H1 (cell line): Measurements from ENCODE around the gene DNAH10. TPM values are rescaled to one million over a fixed set of nuclear protein-coding genes. Genes with fewer than 3 reads are reported as not detected.

Source experiments
- CTCF ChIA-PET: fragments of 300-600 bp; sonication (Branson Sonifier 250); formaldehyde crosslinking; loops from one replicate; lab custom pipeline; 2021; ENCODE audit not compliant: partially characterized antibody; lab: Charles Lee
- POLR2A ChIA-PET: fragments of 300-600 bp; sonication (Branson Sonifier 250); formaldehyde crosslinking; loops from one replicate; lab custom pipeline; 2021; ENCODE audit warnings: inconsistent platforms; ENCODE audit not compliant: partially characterized antibody; lab: Charles Lee
- DNase-seq, 2 experiments: peaks; one replicate each; pipeline versions ENCODE4 v3.0.0 to v3.0.0-alpha.2; 2010 to 2022; ENCODE audit warnings: low spot score in 2 of 2, low read depth in 1 of 2, mixed read lengths in 1 of 2
- FAIRE-seq: peaks from 2 replicates; lab custom pipeline; 2011; peaks lifted over from hg19 to GRCh38; lab: Jason Lieb, UNC
- H2AFZ ChIP-seq: 2 replicates; pipeline ENCODE4 v1.8.1; 2012; ENCODE audit warnings: low read length, inconsistent platforms
- H2AK5ac ChIP-seq: 2 replicates; pipeline ENCODE4 v1.6.1; 2013; ENCODE audit warnings: low read depth, low read length
- H2BK120ac ChIP-seq: replicated peaks from 2 replicates; pipeline ENCODE3; 2013; ENCODE audit warnings: low read depth, low read length, inconsistent platforms
- H2BK12ac ChIP-seq: 2 replicates; pipeline ENCODE4 v1.6.1; 2013; ENCODE audit warnings: low read depth, low read length
- H2BK15ac ChIP-seq: 2 replicates; pipeline ENCODE4 v1.6.1; 2013; ENCODE audit warnings: low read length
- H2BK20ac ChIP-seq: 2 replicates; pipeline ENCODE4 v1.6.1; 2013; ENCODE audit warnings: low read length
- H2BK5ac ChIP-seq: 2 replicates; pipeline ENCODE4 v1.6.1; 2013; ENCODE audit warnings: low read depth, low read length
- H3K14ac ChIP-seq: 2 replicates; pipeline ENCODE4 v1.6.1; 2013; ENCODE audit warnings: inconsistent platforms; ENCODE audit not compliant: insufficient read length
- H3K18ac ChIP-seq: 2 replicates; pipeline ENCODE4 v1.6.1; 2013; ENCODE audit warnings: low read length; ENCODE audit errors: extremely low read depth
- H3K23ac ChIP-seq: 2 replicates; pipeline ENCODE4 v1.6.1; 2013; ENCODE audit warnings: inconsistent platforms; ENCODE audit not compliant: insufficient read length
- H3K23me2 ChIP-seq: 2 replicates; pipeline ENCODE4 v1.6.1; 2013; ENCODE audit warnings: low read depth, low read length
- H3K27ac ChIP-seq: 2 replicates; pipeline ENCODE4 v1.6.1; 2011; ENCODE audit warnings: low read depth, low read length, inconsistent platforms
- H3K27me3 ChIP-seq, 4 experiments: replicated peaks in 1 of 4; 1 replicate in 1 of 4; 2 replicates in 3 of 4; pipeline versions ENCODE4 v1.6.1 to v1.8.1; 2011 to 2013; ENCODE audit warnings: low read length in 3 of 4, mild to moderate bottlenecking in 3 of 4, inconsistent platforms in 2 of 4, mixed read lengths in 2 of 4, moderate library complexity in 1 of 4; ENCODE audit not compliant: control insufficient read depth in 3 of 4, insufficient read depth in 3 of 4; ENCODE audit errors: extremely low read depth in 1 of 4
- H3K36me3 ChIP-seq, 4 experiments: 2 replicates each; pipeline versions ENCODE4 v1.6.1 to v1.8.1; 2011 to 2013; ENCODE audit warnings: mild to moderate bottlenecking in 4 of 4, low read length in 3 of 4, moderate library complexity in 2 of 4, control low read depth in 1 of 4, inconsistent platforms in 1 of 4; ENCODE audit not compliant: insufficient read depth in 4 of 4, control insufficient read depth in 2 of 4
- H3K4ac ChIP-seq: replicated peaks from 2 replicates; pipeline ENCODE3; 2013; ENCODE audit warnings: low read length, low read depth, mixed read lengths, inconsistent platforms; ENCODE audit not compliant: insufficient read length
- H3K4me1 ChIP-seq, 4 experiments: replicated peaks in 1 of 4; 1 replicate in 1 of 4; 2 replicates in 3 of 4; pipeline versions ENCODE4 v1.6.1 to v1.8.1; 2011 to 2013; ENCODE audit warnings: low read length in 3 of 4, inconsistent platforms in 2 of 4, mixed read lengths in 1 of 4; ENCODE audit not compliant: insufficient read depth in 4 of 4, control insufficient read depth in 3 of 4
- H3K4me2 ChIP-seq, 2 experiments: 2 replicates each; pipeline versions ENCODE4 v1.6.1 to v1.8.1; 2011 to 2013; ENCODE audit warnings: low read depth in 2 of 2, low read length in 2 of 2, control low read depth in 1 of 2, inconsistent platforms in 1 of 2, mild to moderate bottlenecking in 1 of 2; ENCODE audit not compliant: insufficient read depth in 1 of 2
- H3K4me3 ChIP-seq, 4 experiments: fragments of 200-600, 300-600 bp in 1 of 4; sonication (generic), shearing (Covaris generic), sonication (Bioruptor Twin) in 1 of 4; 2 replicates each; pipeline versions ENCODE4 v1.5.1 to v1.8.1; 2011 to 2016; ENCODE audit warnings: low read length in 4 of 4, low read depth in 3 of 4, control low read depth in 2 of 4, inconsistent platforms in 2 of 4, mild to moderate bottlenecking in 2 of 4, mixed read lengths in 1 of 4, moderate library complexity in 1 of 4; ENCODE audit not compliant: insufficient read depth in 2 of 4; ENCODE audit errors: extremely low read depth in 1 of 4
- H3K56ac ChIP-seq: replicated peaks from 2 replicates; pipeline ENCODE3; 2013; ENCODE audit warnings: low read depth, mild to moderate bottlenecking, mixed read lengths, low read length, inconsistent platforms; ENCODE audit not compliant: insufficient read length
- H3K79me1 ChIP-seq: 2 replicates; pipeline ENCODE4 v1.6.1; 2013; ENCODE audit warnings: low read depth, low read length, control low read depth
- H3K79me2 ChIP-seq, 2 experiments: 2 replicates each; pipeline versions ENCODE4 v1.6.1 to v1.8.1; 2012 to 2013; ENCODE audit warnings: low read length in 2 of 2, mild to moderate bottlenecking in 2 of 2, inconsistent platforms in 1 of 2; ENCODE audit not compliant: insufficient read depth in 2 of 2, control insufficient read depth in 1 of 2
- H3K9ac ChIP-seq, 4 experiments: replicated peaks in 1 of 4; 1 replicate in 1 of 4; 2 replicates in 3 of 4; pipeline versions ENCODE4 v1.6.1 to v1.8.1; 2011 to 2013; ENCODE audit warnings: low read depth in 3 of 4, low read length in 3 of 4, control low read depth in 2 of 4, mild to moderate bottlenecking in 2 of 4, moderate library complexity in 2 of 4, inconsistent platforms in 1 of 4; ENCODE audit errors: extremely low read depth in 1 of 4
- H3K9me3 ChIP-seq, 2 experiments: 2 replicates each; pipeline versions ENCODE4 v1.6.1 to v1.8.1; 2012 to 2013; ENCODE audit warnings: mild to moderate bottlenecking in 2 of 2, moderate library complexity in 2 of 2, control low read depth in 1 of 2, inconsistent platforms in 1 of 2, low read depth in 1 of 2, low read length in 1 of 2, mixed read lengths in 1 of 2; ENCODE audit not compliant: insufficient read depth in 2 of 2
- H4K20me1 ChIP-seq, 2 experiments: replicated peaks in 1 of 2; 2 replicates each; pipeline versions ENCODE3 to v1.8.1; 2011 to 2013; ENCODE audit warnings: inconsistent platforms in 2 of 2, low read length in 2 of 2, mild to moderate bottlenecking in 1 of 2; ENCODE audit not compliant: insufficient read depth in 2 of 2, control insufficient read depth in 1 of 2
- H4K5ac ChIP-seq: 2 replicates; pipeline ENCODE4 v1.6.1; 2013; ENCODE audit warnings: low read length, low read depth, mixed read lengths, inconsistent platforms; ENCODE audit not compliant: insufficient read length
- H4K8ac ChIP-seq: 2 replicates; pipeline ENCODE4 v1.8.0; 2013; ENCODE audit warnings: mild to moderate bottlenecking, moderate library complexity, low read length, inconsistent platforms; ENCODE audit not compliant: insufficient read depth; ENCODE audit errors: extremely low read depth
- H4K91ac ChIP-seq: replicated peaks from 2 replicates; pipeline ENCODE3; 2013; ENCODE audit warnings: low read length, mixed read lengths, inconsistent platforms; ENCODE audit not compliant: insufficient read length
- BCL11A ChIP-seq, 2 experiments: IDR thresholded peaks; one replicate each; pipeline ENCODE4 v1.6.1; 2011; ENCODE audit warnings: low read depth in 2 of 2, low read length in 2 of 2, mild to moderate bottlenecking in 2 of 2
- EZH2 ChIP-seq: fragments of 200-600 bp; sonication (generic); IDR thresholded peaks from 2 replicates; pipeline ENCODE4 v1.7.1; 2012; ENCODE audit warnings: low read depth, mild to moderate bottlenecking, moderate library complexity, low read length, inconsistent platforms; ENCODE audit not compliant: severe bottlenecking
- FOSL1 ChIP-seq: IDR thresholded peaks from 2 replicates; pipeline ENCODE4 v1.6.1; 2011; ENCODE audit warnings: mild to moderate bottlenecking, low read depth, low read length, moderate library complexity; ENCODE audit not compliant: insufficient read depth
- HDAC6 ChIP-seq: IDR thresholded peaks from one replicate; pipeline ENCODE4 v1.7.1; 2012; ENCODE audit warnings: low read depth, mild to moderate bottlenecking, inconsistent platforms, low read length, moderate library complexity
- POLR2A ChIP-seq, 2 experiments: IDR thresholded peaks; 1 replicate in 1 of 2; 2 replicates in 1 of 2; pipeline ENCODE4 v1.6.1; 2011; ENCODE audit warnings: low read depth in 2 of 2, low read length in 2 of 2, mild to moderate bottlenecking in 2 of 2; ENCODE audit errors: control extremely low read depth in 1 of 2
- POLR2AphosphoS5 ChIP-seq: IDR thresholded peaks from 2 replicates; pipeline ENCODE4 v1.6.1; 2011; ENCODE audit warnings: low read depth, low read length
- RAD21 ChIP-seq, 2 experiments: IDR thresholded peaks in 1 of 2; conservative IDR thresholded peaks in 1 of 2; 2 replicates each; pipeline ENCODE4 v1.6.1; 2011; ENCODE audit warnings: low read depth in 2 of 2, low read length in 2 of 2, improper control_type of control experiment in 1 of 2, inconsistent platforms in 1 of 2, mild to moderate bottlenecking in 1 of 2, moderate library complexity in 1 of 2
- SIN3A ChIP-seq, 2 experiments: IDR thresholded peaks in 1 of 2; conservative IDR thresholded peaks in 1 of 2; 2 replicates each; pipeline ENCODE4 v1.6.1; 2011 to 2012; ENCODE audit warnings: low read length in 2 of 2, improper control_type of control experiment in 1 of 2, low read depth in 1 of 2, mild to moderate bottlenecking in 1 of 2
- SP4 ChIP-seq: IDR thresholded peaks from 2 replicates; pipeline ENCODE4 v1.6.1; 2012; ENCODE audit warnings: low read length, inconsistent platforms
- TAF7 ChIP-seq: optimal IDR thresholded peaks from 2 replicates; pipeline ENCODE3; 2011; ENCODE audit warnings: low read depth, mild to moderate bottlenecking, inconsistent platforms, low read length, moderate library complexity, borderline replicate concordance
- TEAD4 ChIP-seq: IDR thresholded peaks from 2 replicates; pipeline ENCODE4 v1.6.1; 2012; ENCODE audit warnings: low read depth, low read length, inconsistent platforms, mixed read lengths
- YY1 ChIP-seq: IDR thresholded peaks from 2 replicates; pipeline ENCODE4 v1.6.1; 2011; ENCODE audit warnings: low read depth, mild to moderate bottlenecking, low read length
- WGBS, 2 experiments: shearing (Covaris generic) in 1 of 2; methylation state at CpG; one replicate each; pipeline versions ENCODE4 v1.1.6 to v1.1.7; 2013 to 2015; ENCODE audit warnings: low lambda C conversion rate in 2 of 2, mixed read lengths in 2 of 2, inconsistent platforms in 1 of 2, low coverage in 1 of 2, missing lambda C conversion rate in 1 of 2; ENCODE audit not compliant: insufficient replicate concordance in 2 of 2, insufficient coverage in 1 of 2, insufficient read length in 1 of 2; ENCODE audit errors: extremely low coverage in 1 of 2, missing lambda C conversion rate in 1 of 2; 5-methylcytosine and 5-hydroxymethylcytosine counted together
- polyA plus RNA-seq, 7 experiments: library from polyadenylated mRNA; depleted of rRNA in 3 of 7; stranded (reverse) in 5 of 7; unstranded in 2 of 7; fragments of >200 nt in 5 of 7; fragments of 200-250 nt in 2 of 7; gene quantifications; 1 replicate in 5 of 7; 2 replicates in 1 of 7; 4 replicates in 1 of 7; pipeline versions ENCODE4 v1.2.1 to v1.2.3, GENCODE V29; 2011 to 2013; ENCODE audit warnings: missing spikeins in 2 of 7, mixed read lengths in 2 of 7
- total RNA-seq: library from RNA; stranded (reverse); fragmentation: NEBNext Ultra II Directional; extraction: Animal tissue kit (Norgen Biotek cat#: 25700); gene quantifications from 2 replicates; pipeline ENCODE4 v1.2.1, GENCODE V29; 2021
- TF ChIP-seq, protein P1 (sequence below): IDR thresholded peaks from 2 replicates; pipeline ENCODE4 v1.6.1; 2012; ENCODE audit warnings: low read length, inconsistent platforms

The DNAH10 gene
- total and polyA plus RNA-seq, 2 of the 8 experiments (the other 6 are each of a cell fraction or from before 2014, with no cell fraction given): 0.02 to 0.24 TPM

- Histone ChIP-seq H3K36me3 (no peaks in the 10 kb centered on the region), H3K27ac (no peak overlapping the region), H2BK120ac (no peak overlapping the region), H3K79me1 (no peaks in the 10 kb centered on the region), H3K9ac (no peak overlapping the region), H4K20me1 (peaks cover 4 to 6% of the 10 kb centered on the region in 2 experiments), H3K9me3 (no peaks in the 10 kb centered on the region), H3K79me2 (no peaks in the 10 kb centered on the region), H2AFZ (no peak overlapping the region), H3K27me3 (peaks cover 7 to 35% (median 22%) of the 10 kb centered on the region in 4 experiments), H2AK5ac (no peak overlapping the region), H2BK20ac (no peak overlapping the region), H4K8ac (no peak overlapping the region), H2BK12ac (no peak overlapping the region), H3K4me1 (no peaks in the 10 kb centered on the region), H3K18ac (no peak overlapping the region), H3K4me2 (no peak overlapping the region), H3K23ac (no peak overlapping the region), H3K23me2 (no peaks in the 10 kb centered on the region), H3K56ac (no peak overlapping the region), H3K4me3 (no peak overlapping the region), H4K91ac (no peak overlapping the region), H3K14ac (no peak overlapping the region), H4K5ac (no peak overlapping the region), H2BK15ac (no peak overlapping the region), H2BK5ac (no peak overlapping the region), H3K4ac (no peak overlapping the region)
- DNase-seq (no peak), FAIRE-seq (no peak)
- ChIA-PET CTCF (interaction anchor here (1.1 to 2.1 kb wide), 2 partner anchors 18 to 21 kb away, joined by 3 to 9 read pairs; no protein-coding TSS in a partner anchor), POLR2A (no interaction called here)
- no peak for TF ChIP-seq POLR2AphosphoS5
- TF ChIP-seq, protein P1, sequence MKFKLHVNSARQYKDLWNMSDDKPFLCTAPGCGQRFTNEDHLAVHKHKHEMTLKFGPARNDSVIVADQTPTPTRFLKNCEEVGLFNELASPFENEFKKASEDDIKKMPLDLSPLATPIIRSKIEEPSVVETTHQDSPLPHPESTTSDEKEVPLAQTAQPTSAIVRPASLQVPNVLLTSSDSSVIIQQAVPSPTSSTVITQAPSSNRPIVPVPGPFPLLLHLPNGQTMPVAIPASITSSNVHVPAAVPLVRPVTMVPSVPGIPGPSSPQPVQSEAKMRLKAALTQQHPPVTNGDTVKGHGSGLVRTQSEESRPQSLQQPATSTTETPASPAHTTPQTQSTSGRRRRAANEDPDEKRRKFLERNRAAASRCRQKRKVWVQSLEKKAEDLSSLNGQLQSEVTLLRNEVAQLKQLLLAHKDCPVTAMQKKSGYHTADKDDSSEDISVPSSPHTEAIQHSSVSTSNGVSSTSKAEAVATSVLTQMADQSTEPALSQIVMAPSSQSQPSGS: no peak
- no peak for TF ChIP-seq RAD21 (IDR thresholded peaks at IDR 0.05 in 1 of 2, conservative IDR thresholded peaks at IDR 0.05 in 1 of 2; ENCODE audit: low read depth in 2 of 2, low read length in 2 of 2)
- no peak for TF ChIP-seq SP4
- TF ChIP-seq SIN3A (conservative IDR thresholded peaks at IDR 0.05 in 1 of 2, IDR thresholded peaks at IDR 0.05 in 1 of 2; ENCODE audit: low read depth in 1 of 2, low read length in 2 of 2): no peak
- no peak for TF ChIP-seq BCL11A (IDR thresholded peaks at IDR 0.05; ENCODE audit: low read depth in 2 of 2, low read length in 2 of 2)
- TF ChIP-seq HDAC6: no peak
- no peak for TF ChIP-seq TAF7
- no peak for TF ChIP-seq TEAD4
- TF ChIP-seq POLR2A (IDR thresholded peaks at IDR 0.05; ENCODE audit: control extremely low read depth in 1 of 2, low read depth in 2 of 2, low read length in 2 of 2): no peak
- no peak for TF ChIP-seq YY1
- no peak for TF ChIP-seq FOSL1
- TF ChIP-seq EZH2: no peak
- WGBS, 2 experiments: 83% methylated on average over 3 of the region's 3 CpGs; no CpG with 5 or more reads in 1 of the 2 experiments
Measured at GRCh38 chr12:123957196-123957595, 195.1 kb downstream of the DNAH10 start.
